Measurements from ENCODE around the gene C16orf87. TPM values are rescaled to one million over a fixed set of nuclear protein-coding genes. Genes with fewer than 3 reads are reported as not detected.

The C16orf87 gene
- total RNA-seq, 1 donor from 2014 or later = 25.0 TPM

- Mint-ChIP-seq H3K27me3 (ENCODE audit: low read depth, unreplicated experiment) (no peaks in the 10 kb centered on the region), H3K27ac (ENCODE audit: unreplicated experiment) (no peak overlapping the region), H3K36me3 (ENCODE audit: low read depth, unreplicated experiment) (peaks cover 9% of the 10 kb centered on the region), H3K4me3 (ENCODE audit: unreplicated experiment) (no peak overlapping the region), H3K9me3 (ENCODE audit: unreplicated experiment) (peaks cover 6% of the 10 kb centered on the region), H3K4me1 (ENCODE audit: low read depth, unreplicated experiment) (no peaks in the 10 kb centered on the region)
- DNase-seq (ENCODE audit: low read depth) (no peak), FAIRE-seq (no peak)
- peaks cover 3% of the 10 kb centered on the region for H3K36me3 ChIP-seq (ENCODE audit: insufficient read depth, low read length)
- no peak overlapping the region for H3K4me2 ChIP-seq (ENCODE audit: low read length)
- H3K27ac ChIP-seq (ENCODE audit: low read depth, low read length) = no peak overlapping the region
- H3K9ac ChIP-seq (ENCODE audit: low read length) = no peak overlapping the region
- no peaks in the 10 kb centered on the region for H3K4me1 ChIP-seq (ENCODE audit: insufficient read depth, low read length)
- no peaks in the 10 kb centered on the region for H3K9me3 ChIP-seq (ENCODE audit: insufficient read depth, low read depth, low read length)
- H3K79me2 ChIP-seq (ENCODE audit: insufficient read depth, low read length) = no peaks in the 10 kb centered on the region
- no peak overlapping the region for H3K4me3 ChIP-seq (ENCODE audit: insufficient read depth, low read depth, low read length)
- H3K27me3 ChIP-seq (ENCODE audit: insufficient read depth, low read length) = no peaks in the 10 kb centered on the region
- peaks cover 7% of the 10 kb centered on the region for H4K20me1 ChIP-seq (ENCODE audit: insufficient read depth, low read length)
- TF ChIP-seq EZH2 (IDR thresholded peaks at IDR 0.05; ENCODE audit: insufficient read depth, low read length) = no peak
- TF ChIP-seq, protein P1, sequence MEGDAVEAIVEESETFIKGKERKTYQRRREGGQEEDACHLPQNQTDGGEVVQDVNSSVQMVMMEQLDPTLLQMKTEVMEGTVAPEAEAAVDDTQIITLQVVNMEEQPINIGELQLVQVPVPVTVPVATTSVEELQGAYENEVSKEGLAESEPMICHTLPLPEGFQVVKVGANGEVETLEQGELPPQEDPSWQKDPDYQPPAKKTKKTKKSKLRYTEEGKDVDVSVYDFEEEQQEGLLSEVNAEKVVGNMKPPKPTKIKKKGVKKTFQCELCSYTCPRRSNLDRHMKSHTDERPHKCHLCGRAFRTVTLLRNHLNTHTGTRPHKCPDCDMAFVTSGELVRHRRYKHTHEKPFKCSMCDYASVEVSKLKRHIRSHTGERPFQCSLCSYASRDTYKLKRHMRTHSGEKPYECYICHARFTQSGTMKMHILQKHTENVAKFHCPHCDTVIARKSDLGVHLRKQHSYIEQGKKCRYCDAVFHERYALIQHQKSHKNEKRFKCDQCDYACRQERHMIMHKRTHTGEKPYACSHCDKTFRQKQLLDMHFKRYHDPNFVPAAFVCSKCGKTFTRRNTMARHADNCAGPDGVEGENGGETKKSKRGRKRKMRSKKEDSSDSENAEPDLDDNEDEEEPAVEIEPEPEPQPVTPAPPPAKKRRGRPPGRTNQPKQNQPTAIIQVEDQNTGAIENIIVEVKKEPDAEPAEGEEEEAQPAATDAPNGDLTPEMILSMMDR (IDR thresholded peaks at IDR 0.05; ENCODE audit: insufficient read depth, low read depth, low read length) = no peak
- H2AFZ ChIP-seq (ENCODE audit: low read depth, low read length) = no peak overlapping the region
Observed at GRCh38 chr16:46800494-46800893, 30.5 kb downstream of the C16orf87 start.

DNA sequence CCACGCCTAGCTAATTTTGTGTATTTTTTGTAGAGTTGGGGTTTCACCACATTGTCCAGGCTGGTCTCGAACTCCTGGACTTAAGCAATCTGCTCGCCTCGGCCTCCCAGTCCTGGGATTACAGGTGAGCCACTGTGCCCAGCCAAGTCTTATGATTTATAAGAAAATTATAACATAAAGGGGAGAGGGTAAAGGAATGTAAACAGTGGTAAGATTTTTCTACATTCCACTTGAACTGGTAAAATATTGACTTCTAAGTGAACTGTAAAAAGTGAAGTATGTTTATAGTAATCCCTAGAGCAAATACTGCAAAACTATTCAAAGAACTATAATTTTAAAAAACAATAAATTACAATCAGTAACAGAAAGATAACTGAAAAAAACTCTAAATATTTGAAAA is 33.5 kb downstream of the C16orf87 start:
- Histone ChIP-seq H3K4me3 (ENCODE audit: insufficient read depth, low read depth, low read length) (no peak overlapping the region), H4K20me1 (ENCODE audit: insufficient read depth, low read length) (peaks cover 7% of the 10 kb centered on the region), H3K36me3 (ENCODE audit: insufficient read depth, low read length) (peaks cover under 1% of the 10 kb centered on the region), H2AFZ (ENCODE audit: low read depth, low read length) (no peak overlapping the region), H3K79me2 (ENCODE audit: insufficient read depth, low read length) (no peaks in the 10 kb centered on the region), H3K4me1 (ENCODE audit: insufficient read depth, low read length) (no peaks in the 10 kb centered on the region), H3K9ac (ENCODE audit: low read length) (no peak overlapping the region), H3K27ac (ENCODE audit: low read depth, low read length) (no peak overlapping the region), H3K27me3 (ENCODE audit: insufficient read depth, low read length) (no peaks in the 10 kb centered on the region), H3K9me3 (ENCODE audit: insufficient read depth, low read depth, low read length) (no peaks in the 10 kb centered on the region), H3K4me2 (ENCODE audit: low read length) (no peak overlapping the region)
- no peaks in the 10 kb centered on the region for H3K27me3 Mint-ChIP-seq (ENCODE audit: low read depth, unreplicated experiment)
- DNase-seq (ENCODE audit: low read depth) = no peak
- peaks cover 21% of the 10 kb centered on the region for H3K36me3 Mint-ChIP-seq (ENCODE audit: low read depth, unreplicated experiment)
- peaks cover 11% of the 10 kb centered on the region for H3K9me3 Mint-ChIP-seq (ENCODE audit: unreplicated experiment)
- TF ChIP-seq, protein P1 (IDR thresholded peaks at IDR 0.05; ENCODE audit: insufficient read depth, low read depth, low read length) = no peak
- TF ChIP-seq EZH2 (IDR thresholded peaks at IDR 0.05; ENCODE audit: insufficient read depth, low read length) = no peak
- H3K4me3 Mint-ChIP-seq (ENCODE audit: unreplicated experiment) = no peak overlapping the region
- no peaks in the 10 kb centered on the region for H3K4me1 Mint-ChIP-seq (ENCODE audit: low read depth, unreplicated experiment)
- H3K27ac Mint-ChIP-seq (ENCODE audit: unreplicated experiment) = no peak overlapping the region
- no peak for FAIRE-seq

DNA sequence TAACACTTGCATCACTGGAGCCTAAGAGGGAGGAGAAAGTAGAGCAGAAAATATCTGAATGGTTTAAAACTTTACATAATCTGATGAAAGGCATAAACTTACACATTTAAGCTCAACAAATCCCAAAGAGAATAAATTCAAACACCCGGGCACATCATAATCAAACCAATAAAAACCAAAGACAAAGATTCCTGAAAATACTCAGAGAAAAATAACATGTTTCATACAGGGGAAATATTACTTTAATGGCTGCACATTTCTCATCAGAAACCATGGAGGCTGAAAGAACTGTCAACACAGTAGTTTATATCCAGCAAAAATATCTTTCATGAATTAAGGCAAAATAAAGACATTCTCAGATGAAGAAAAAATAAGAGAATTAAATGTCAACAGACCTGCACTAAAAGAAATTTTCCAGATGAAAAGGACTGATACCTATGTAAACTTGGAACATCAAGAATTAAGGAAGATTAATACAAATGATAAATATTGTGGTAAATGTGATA is 34.2 kb downstream of the C16orf87 start:
- peaks cover 15% of the 10 kb centered on the region for H3K9me3 Mint-ChIP-seq (ENCODE audit: unreplicated experiment)
- no peak overlapping the region for H3K27ac Mint-ChIP-seq (ENCODE audit: unreplicated experiment)
- DNase-seq (ENCODE audit: low read depth) (no peak), FAIRE-seq (no peak)
- Histone ChIP-seq H2AFZ (ENCODE audit: low read depth, low read length) (no peak overlapping the region), H3K27ac (ENCODE audit: low read depth, low read length) (no peak overlapping the region), H3K79me2 (ENCODE audit: insufficient read depth, low read length) (no peaks in the 10 kb centered on the region), H3K36me3 (ENCODE audit: insufficient read depth, low read length) (no peaks in the 10 kb centered on the region), H3K9ac (ENCODE audit: low read length) (no peak overlapping the region), H3K27me3 (ENCODE audit: insufficient read depth, low read length) (no peaks in the 10 kb centered on the region), H3K4me1 (ENCODE audit: insufficient read depth, low read length) (no peaks in the 10 kb centered on the region), H3K4me3 (ENCODE audit: insufficient read depth, low read depth, low read length) (no peak overlapping the region), H4K20me1 (ENCODE audit: insufficient read depth, low read length) (peaks cover 7% of the 10 kb centered on the region), H3K4me2 (ENCODE audit: low read length) (no peak overlapping the region), H3K9me3 (ENCODE audit: insufficient read depth, low read depth, low read length) (no peaks in the 10 kb centered on the region)
- peaks cover 23% of the 10 kb centered on the region for H3K36me3 Mint-ChIP-seq (ENCODE audit: low read depth, unreplicated experiment)
- no peaks in the 10 kb centered on the region for H3K4me1 Mint-ChIP-seq (ENCODE audit: low read depth, unreplicated experiment)
- no peak overlapping the region for H3K4me3 Mint-ChIP-seq (ENCODE audit: unreplicated experiment)
- H3K27me3 Mint-ChIP-seq (ENCODE audit: low read depth, unreplicated experiment) = no peaks in the 10 kb centered on the region
- no peak for TF ChIP-seq EZH2 (IDR thresholded peaks at IDR 0.05; ENCODE audit: insufficient read depth, low read length)
- TF ChIP-seq, protein P1 (IDR thresholded peaks at IDR 0.05; ENCODE audit: insufficient read depth, low read depth, low read length) = no peak

Measured in astrocyte (in vitro differentiated cells and primary cell).